ENCODE data around the gene PDHB. TPM values are rescaled to one million over a fixed set of nuclear protein-coding genes. Genes with fewer than 3 reads are reported as not detected.

PDHB gene
- total RNA-seq, 2 experiments from 2014 or later: 60.8 to 86.6 TPM

DNA sequence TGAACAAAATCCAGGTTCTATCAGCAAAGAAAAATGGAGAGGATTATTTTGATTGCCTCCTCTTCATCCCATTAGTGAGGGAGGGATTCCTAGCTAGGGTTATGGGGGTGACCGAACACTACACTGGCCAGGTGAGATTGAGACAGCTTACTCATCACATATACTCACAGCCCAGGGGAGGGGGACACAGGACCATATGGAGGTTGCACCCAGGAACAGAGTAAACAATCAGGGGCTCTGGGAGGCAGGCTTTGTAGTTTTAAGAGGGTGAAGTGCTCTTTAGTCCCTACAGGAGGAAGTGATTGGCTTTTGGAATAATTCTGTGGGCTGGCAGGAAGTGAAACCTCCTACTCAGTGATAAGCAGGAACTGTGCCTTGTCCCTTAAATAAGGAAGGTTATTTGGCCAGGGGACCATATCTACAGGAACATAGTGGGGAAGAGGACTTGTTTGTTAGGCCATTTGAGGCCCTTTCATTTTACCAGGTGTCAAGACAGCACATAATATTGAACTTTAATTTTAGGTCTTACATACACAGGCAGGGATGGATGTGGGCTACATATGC, 40.8 kb upstream of the PDHB start:
- Histone ChIP-seq H2AFZ (ENCODE audit: low read length) (peak overlapping the region; percentile 84; the same call in 1 of the 2 replicates), H3K79me2 (ENCODE audit: insufficient read depth, low read depth, low read length) (no peaks in the 10 kb centered on the region), H3K36me3 (ENCODE audit: insufficient read depth, low read length) (no peaks in the 10 kb centered on the region), H3K4me3 (ENCODE audit: low read depth, low read length, poor library complexity, severe bottlenecking) (peak overlapping the region; percentile 42), H4K20me1 (ENCODE audit: insufficient read depth, low read length) (no peaks in the 10 kb centered on the region), H3K4me1 (ENCODE audit: insufficient read depth, low read length, poor library complexity, severe bottlenecking) (peaks cover 21% of the 10 kb centered on the region), H3K9me2 (ENCODE audit: insufficient read depth, low read length) (no peaks in the 10 kb centered on the region), H3K27ac (ENCODE audit: low read depth, low read length, poor library complexity, severe bottlenecking) (peak overlapping the region; percentile 21), H3K9me3 (ENCODE audit: low read length) (no peaks in the 10 kb centered on the region), H3K4me2 (ENCODE audit: low read length) (peak overlapping the region; percentile 71)
- ChIA-PET POLR2A (interaction anchor here (0.6 kb wide), 1 partner anchor 140 kb away, joined by 6 read pairs; no protein-coding TSS in a partner anchor), CTCF (ENCODE audit: unreplicated experiment) (interaction anchor here (0.7 to 1.3 kb wide), 2 partner anchors 100 to 168 kb away, joined by 4 to 5 read pairs; partner anchors contain the start of genes HTD2 and RPP14)
- intact Hi-C loops (cut with micrococcal nuclease; ENCODE audit: unreplicated experiment): no loop called here
- peak; percentile 55 for DNase-seq (ENCODE audit: low spot score)
- no TSS peak for BruUV-seq (replicated peaks)
- no peak for TF ChIP-seq EZH2phosphoT487 (IDR thresholded peaks at IDR 0.05; ENCODE audit: borderline replicate concordance, low read depth, low read length)
- TF ChIP-seq, protein P1, sequence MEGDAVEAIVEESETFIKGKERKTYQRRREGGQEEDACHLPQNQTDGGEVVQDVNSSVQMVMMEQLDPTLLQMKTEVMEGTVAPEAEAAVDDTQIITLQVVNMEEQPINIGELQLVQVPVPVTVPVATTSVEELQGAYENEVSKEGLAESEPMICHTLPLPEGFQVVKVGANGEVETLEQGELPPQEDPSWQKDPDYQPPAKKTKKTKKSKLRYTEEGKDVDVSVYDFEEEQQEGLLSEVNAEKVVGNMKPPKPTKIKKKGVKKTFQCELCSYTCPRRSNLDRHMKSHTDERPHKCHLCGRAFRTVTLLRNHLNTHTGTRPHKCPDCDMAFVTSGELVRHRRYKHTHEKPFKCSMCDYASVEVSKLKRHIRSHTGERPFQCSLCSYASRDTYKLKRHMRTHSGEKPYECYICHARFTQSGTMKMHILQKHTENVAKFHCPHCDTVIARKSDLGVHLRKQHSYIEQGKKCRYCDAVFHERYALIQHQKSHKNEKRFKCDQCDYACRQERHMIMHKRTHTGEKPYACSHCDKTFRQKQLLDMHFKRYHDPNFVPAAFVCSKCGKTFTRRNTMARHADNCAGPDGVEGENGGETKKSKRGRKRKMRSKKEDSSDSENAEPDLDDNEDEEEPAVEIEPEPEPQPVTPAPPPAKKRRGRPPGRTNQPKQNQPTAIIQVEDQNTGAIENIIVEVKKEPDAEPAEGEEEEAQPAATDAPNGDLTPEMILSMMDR (conservative IDR thresholded peaks at IDR 0.05; ENCODE audit: low read length): no peak

DNA sequence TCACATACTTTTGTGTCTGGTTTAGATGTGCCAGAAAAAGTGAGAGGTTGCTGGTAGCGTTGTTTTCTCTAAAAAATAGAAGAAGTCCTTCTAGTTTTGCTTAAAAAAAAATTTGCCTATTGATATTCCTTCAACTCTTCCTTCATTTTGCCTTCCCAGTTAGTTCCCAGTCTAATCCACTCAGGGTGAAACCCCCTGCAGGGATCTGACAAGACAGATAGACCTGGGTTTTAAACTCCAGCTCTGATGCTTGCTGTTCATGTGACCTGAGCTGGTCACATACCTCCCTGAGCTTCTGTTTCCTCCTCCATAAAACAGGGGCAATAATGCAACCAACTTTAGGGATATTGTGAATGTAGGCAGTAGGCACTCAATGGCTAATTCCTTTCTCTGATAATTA, 39.6 kb upstream of the PDHB start:
- H3K27ac ChIP-seq (ENCODE audit: low read depth, low read length, poor library complexity, severe bottlenecking): no peak overlapping the region
- intact Hi-C loops (cut with micrococcal nuclease; ENCODE audit: unreplicated experiment): no loop called here
- H3K4me1 ChIP-seq (ENCODE audit: insufficient read depth, low read length, poor library complexity, severe bottlenecking): peaks cover 21% of the 10 kb centered on the region
- TF ChIP-seq EZH2phosphoT487 (IDR thresholded peaks at IDR 0.05; ENCODE audit: borderline replicate concordance, low read depth, low read length): no peak
- TF ChIP-seq, protein P1 (conservative IDR thresholded peaks at IDR 0.05; ENCODE audit: low read length): no peak
- H2AFZ ChIP-seq (ENCODE audit: low read length): no peak overlapping the region
- no peaks in the 10 kb centered on the region for H4K20me1 ChIP-seq (ENCODE audit: insufficient read depth, low read length)
- H3K9me3 ChIP-seq (ENCODE audit: low read length): no peaks in the 10 kb centered on the region
- no peak overlapping the region for H3K4me3 ChIP-seq (ENCODE audit: low read depth, low read length, poor library complexity, severe bottlenecking)
- POLR2A ChIA-PET: no interaction called here
- H3K79me2 ChIP-seq (ENCODE audit: insufficient read depth, low read depth, low read length): no peaks in the 10 kb centered on the region
- no peaks in the 10 kb centered on the region for H3K9me2 ChIP-seq (ENCODE audit: insufficient read depth, low read length)
- DNase-seq (ENCODE audit: low spot score): no peak
- H3K36me3 ChIP-seq (ENCODE audit: insufficient read depth, low read length): no peaks in the 10 kb centered on the region
- no TSS peak for BruUV-seq (replicated peaks)
- no peak overlapping the region for H3K4me2 ChIP-seq (ENCODE audit: low read length)
- CTCF ChIA-PET (ENCODE audit: unreplicated experiment): no interaction called here
